Left ventricle myocardium superior (tissue), 1 donor: ENCODE data around the gene PEX10. TPM values are rescaled to one million over a fixed set of nuclear protein-coding genes. Genes with fewer than 3 reads are reported as not detected.

ENCODE experiments used
- ATAC-seq: fragments of 200-7000 bp; cut with Tn5 transposase; one replicate; pipeline ENCODE4 v1.9.1; 2020; ENCODE audit warnings: mild to moderate bottlenecking, moderate library complexity
- DNase-seq: peaks from one replicate; pipeline ENCODE4 v3.0.0-alpha.2; 2020
- intact Hi-C: fragments of 100-400 bp; cut with micrococcal nuclease; formaldehyde crosslinking; loops from one replicate; pipeline ENCODE4 v1.11.0; 2022
- total RNA-seq: library from RNA; stranded (reverse); fragmentation: NEBNext Ultra II Directional; extraction: Animal tissue kit (Norgen Biotek cat#: 25700); gene quantifications from one replicate; pipeline ENCODE4 v1.2.1, GENCODE V29; 2021
- donor health status: DM: no; HTN: yes; CAD: no; lungs with severe emphysema.

PEX10 gene
- total RNA-seq, 1 donor from 2014 or later: 13.7 TPM

DNA sequence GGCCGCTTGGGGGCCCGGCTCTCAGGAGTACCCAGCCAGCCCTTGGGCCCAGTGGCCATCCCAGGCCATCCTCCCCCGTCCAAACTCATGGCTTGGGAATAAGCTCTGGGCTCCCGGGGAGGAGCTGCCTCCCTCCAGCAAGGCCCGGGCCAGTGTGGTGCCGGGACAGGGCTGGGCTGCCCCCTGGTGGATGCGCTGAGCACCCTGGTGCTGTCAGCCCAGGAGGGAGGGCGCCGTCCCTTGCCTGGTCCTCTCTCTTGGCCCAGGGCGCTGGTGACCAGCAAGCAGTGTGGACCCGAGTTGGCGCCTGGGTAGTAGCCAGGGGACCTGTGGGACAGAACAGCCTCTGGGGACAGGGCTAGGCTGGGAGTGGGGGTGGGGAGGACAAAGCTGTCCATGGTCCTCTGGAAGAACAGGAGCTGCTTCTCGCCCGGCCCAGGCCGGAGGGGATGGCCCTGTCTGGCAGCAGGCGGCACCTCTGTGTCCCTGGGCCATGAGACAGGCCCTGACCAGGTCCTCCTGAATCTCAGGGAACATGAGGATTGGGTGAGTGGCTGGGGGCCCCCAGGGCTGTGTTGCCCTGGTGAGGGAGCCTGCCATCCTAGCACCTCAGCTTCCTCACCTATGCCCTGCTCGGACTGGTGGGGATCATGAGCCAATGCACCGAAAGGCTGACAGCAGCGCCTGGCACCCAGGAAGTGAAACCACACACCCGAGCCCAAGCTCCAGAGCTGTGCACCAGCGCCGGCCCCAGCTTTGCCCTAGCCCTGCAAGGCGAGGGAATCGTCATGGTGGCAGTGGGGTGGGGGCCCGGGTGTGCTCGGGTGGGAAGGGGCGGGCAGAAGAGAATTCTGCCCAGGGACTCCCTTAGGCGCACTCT, 30.4 kb downstream of the PEX10 start:
- ATAC-seq (peak; percentile 97), DNase-seq (peak; percentile 91)
- intact Hi-C loops: loop anchor here (5.0 kb wide), 1 partner anchor 185 kb away; no protein-coding TSS in a partner anchor

DNA sequence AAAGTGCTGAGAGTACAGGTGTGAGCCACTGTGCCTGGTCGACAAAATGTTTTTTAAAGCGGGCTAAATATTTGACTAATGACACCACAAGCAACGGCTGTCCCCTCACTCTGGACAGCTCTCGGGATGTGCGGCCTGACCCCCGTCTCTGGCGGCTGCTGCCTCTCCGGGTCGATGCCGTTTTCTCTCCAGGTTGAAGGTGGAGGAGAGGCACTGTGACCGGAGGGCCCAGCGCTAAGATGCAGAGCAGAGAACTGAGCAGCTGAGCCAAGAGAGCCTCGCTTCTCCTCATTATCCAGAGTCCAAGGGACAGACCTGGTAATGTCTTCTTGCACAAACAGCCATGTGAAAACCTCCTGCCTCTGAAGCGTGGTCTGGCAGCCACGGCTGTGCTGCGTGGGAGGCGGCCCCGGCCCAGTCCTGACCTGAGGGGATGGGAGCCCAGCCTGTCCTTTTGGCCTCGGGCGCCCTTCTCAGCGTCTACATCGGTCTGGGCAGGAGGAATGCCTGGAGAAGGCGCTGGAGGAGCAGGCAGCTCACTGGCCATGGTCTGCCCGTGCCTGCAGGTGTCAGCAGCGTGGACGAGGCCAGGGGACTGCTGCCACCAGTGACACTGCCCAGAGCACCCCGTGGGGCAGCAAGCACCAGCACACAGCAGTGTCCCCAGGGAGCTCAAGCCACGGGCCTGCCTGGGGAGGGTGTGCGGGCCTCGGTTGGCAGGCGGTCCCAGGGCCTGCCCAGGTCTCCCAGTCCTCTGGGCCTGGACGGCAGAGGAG, 31.4 kb downstream of the PEX10 start:
- intact Hi-C loops: loop anchor here (5.0 kb wide), 1 partner anchor 184 kb away; no protein-coding TSS in a partner anchor
- ATAC-seq (peak; percentile 10), DNase-seq (peak; percentile 47)

DNA sequence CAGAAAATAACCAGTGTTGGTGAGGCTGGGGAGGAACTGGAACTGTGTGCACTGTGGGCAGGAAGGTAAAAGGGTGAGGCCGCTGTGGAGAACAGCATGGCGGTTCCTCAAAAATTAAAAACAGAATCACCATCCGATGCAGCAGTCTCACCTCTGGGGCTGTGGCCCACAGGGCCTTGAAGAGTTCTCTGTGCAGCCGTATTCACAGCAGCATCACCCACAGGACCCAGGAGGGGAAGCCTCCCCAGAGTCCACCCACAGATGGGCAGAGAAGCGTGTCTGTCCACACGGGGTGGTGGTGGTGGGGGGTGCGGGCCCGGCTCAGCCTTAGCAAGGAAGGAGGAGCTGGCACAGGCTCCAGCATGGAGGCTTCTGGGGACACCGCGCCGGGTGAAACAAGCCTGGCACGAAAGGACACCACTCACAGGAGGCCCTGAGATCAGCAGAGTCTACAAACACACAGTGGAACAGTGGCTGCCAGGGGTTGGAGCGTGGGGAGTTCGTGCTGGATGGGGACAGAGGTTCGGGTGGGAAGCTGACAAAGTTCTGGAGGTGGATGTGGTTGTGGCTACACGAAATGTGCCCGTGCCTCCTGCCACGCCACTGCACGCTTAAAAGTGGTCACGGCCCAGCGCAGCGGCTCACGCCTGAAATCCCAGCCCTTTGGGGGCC, 32.5 kb downstream of the PEX10 start:
- no peak for ATAC-seq
- DNase-seq: peak; percentile 17
- intact Hi-C loops: loop anchor here (5.0 kb wide), 1 partner anchor 183 kb away; no protein-coding TSS in a partner anchor

DNA sequence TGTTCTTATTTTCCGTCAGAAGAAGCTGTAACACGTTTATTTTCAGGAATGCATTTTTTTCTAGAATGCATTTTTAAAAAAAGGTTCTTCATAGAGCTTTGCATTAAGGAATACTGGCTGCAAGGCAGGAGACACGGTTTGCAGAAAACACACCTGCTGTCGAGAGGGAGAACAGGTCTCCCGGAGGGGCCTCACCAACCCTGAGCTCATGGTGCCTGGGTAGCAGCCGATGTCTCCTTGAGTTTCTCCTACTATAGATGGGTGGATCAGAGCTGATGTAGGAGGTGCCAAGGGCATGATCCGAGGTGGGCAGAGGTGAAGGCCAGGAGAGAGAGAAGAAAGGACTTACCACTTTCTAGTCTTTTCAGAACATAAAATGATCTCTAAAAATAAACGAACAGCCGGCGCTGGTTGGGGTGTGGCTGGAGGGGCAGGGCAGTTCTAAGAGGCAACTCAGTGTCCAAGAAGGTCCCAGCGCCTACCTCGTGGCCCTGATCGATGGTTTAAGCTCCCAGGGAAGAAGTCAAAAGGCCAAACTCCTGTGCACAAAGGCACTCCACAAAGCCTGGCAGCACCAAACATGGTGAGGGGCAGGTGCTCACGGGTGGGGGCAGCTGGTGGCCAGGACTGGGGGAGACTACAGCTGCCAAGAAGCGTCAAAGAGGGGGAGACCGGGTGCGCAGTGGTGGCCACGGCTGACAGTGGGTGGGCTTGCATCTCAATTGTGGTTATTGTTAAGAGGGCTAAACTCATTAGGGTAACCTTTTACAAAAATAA, 33.2 kb downstream of the PEX10 start:
- no peak for DNase-seq
- ATAC-seq: no peak
- intact Hi-C loops: no loop called here

DNA sequence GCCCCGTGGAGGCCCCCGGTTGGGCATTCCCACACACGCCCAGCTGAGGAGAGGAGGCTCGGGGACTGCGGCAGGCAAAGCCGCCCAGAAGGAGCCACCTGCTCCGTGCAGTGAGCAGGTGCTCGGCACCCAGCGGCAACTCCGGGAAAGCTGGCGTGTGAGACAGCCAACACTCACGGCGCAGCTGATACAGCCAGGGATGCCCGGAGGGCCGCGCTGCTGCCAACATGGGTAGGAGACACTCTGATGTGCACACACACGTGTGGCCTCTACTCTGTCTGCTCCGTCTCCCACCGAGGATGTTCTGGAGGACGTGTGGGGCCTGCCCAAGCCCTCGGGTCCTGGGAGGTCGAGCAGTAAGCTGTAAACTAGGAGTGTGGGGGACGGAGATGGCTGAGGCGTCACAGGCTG, 33.9 kb downstream of the PEX10 start:
- intact Hi-C loops: no loop called here
- DNase-seq: peak; percentile 41
- no peak for ATAC-seq

DNA sequence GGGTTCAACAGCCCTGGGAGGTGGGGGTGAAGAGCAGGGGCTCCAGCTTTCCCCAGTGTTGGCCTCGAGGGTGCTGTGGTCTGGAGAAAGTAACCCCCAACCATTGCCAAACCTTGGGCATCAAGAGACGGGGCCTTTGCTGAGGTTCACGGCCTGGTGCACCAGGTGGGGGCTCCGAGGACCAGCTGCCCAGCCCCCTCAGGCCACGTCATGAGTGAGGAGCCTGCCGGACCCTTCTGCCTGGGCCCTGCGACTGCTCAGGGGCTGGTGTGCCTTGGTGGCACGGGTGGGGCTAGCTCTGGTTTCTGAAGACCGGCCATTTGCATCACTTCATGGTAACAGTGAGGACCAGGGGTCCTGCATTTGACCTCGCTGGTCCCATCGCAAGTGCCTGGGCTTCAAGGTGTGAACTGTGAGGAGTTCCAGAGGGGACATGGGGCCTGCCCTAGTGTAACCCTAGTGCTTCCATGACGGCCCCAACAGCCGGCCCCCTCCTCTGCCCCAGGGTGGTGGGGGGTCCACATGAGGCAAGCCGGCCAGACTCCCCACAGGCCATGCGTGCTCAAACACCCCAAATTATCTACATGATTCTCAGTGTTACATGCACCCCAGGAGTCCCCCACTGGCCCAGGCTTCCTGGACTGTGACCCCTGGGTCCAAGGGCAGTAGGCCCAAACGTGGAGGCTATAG, 34.5 kb downstream of the PEX10 start:
- no peak for ATAC-seq
- no peak for DNase-seq
- intact Hi-C loops: no loop called here

DNA sequence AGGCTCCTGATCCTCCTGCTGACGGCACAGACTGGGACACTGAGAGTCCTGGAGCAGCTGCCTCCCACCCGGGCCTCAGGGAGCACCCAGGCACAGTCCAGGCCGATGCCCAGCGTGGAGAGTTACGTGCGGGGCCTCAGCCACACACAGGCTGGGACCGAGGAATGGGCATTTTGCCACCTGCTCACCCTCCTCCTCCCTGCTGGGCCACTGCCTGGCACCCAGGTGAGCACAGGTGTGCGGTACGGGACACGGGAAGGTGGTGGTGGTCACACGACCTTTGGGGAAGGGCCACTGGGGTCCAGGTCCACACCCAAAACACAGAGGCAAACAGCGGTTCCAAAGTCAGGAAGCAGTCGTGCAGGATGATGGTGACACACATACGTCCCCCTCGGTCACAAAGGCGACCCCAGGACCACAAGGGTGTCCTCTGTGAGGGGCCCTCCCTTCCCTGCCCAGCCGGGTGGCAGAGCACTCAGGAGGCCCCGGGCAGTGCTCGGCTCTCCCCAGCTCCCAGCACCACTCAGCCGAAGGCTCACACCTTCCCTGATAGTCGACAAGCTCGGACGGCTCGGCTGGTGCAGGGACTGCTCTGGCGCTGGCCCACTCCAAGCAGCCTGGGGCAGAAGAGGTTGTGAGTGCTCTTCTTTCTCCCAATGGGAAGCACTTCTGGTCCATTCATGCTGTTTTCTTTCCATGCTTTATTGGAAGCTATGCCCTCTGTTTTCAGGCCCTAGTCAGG, 35.3 kb downstream of the PEX10 start:
- intact Hi-C loops: no loop called here
- ATAC-seq: no peak
- DNase-seq: peak; percentile 19

DNA sequence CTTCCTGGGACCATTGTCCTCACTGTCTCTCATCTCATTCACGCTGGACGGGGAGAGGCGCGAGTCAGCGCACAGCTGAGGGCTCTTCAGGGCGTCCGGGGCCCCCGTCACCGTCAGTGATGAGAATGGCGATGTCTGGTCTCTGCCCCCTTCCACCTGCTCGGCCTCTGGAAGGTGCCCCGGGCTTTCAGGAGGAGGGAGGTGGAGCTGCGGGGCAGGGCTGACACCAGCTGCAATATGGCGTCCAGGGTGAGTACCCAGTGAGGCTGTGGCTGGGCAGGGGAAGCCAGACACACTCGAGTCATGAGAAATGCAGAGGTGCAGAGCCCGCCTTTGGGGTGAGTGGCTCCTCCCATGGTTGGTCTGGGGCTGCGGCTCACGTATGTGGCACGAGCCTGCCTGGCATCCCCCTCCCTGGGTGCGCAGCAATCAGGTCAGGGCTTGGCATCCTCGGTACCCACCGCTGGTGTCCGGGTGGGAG, 36.1 kb downstream of the PEX10 start:
- no peak for DNase-seq
- no peak for ATAC-seq
- intact Hi-C loops: no loop called here

DNA sequence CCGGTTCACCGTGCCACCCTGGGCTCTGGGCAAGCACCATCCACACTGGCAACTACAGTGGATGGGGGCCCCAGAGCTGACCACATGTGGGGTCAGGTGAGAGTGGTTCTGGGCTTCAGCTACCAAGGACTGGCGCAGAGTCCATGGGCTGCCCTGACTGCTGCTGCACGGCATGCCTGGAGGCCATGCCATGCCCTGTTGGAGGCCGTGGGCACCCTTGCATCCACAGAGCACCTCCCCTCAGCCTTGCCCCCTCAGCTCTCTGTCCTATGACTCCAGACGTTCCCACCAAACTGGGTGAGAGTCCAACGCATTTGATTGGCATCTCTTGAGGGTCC, 36.5 kb downstream of the PEX10 start:
- no peak for DNase-seq
- no peak for ATAC-seq
- intact Hi-C loops: no loop called here

DNA sequence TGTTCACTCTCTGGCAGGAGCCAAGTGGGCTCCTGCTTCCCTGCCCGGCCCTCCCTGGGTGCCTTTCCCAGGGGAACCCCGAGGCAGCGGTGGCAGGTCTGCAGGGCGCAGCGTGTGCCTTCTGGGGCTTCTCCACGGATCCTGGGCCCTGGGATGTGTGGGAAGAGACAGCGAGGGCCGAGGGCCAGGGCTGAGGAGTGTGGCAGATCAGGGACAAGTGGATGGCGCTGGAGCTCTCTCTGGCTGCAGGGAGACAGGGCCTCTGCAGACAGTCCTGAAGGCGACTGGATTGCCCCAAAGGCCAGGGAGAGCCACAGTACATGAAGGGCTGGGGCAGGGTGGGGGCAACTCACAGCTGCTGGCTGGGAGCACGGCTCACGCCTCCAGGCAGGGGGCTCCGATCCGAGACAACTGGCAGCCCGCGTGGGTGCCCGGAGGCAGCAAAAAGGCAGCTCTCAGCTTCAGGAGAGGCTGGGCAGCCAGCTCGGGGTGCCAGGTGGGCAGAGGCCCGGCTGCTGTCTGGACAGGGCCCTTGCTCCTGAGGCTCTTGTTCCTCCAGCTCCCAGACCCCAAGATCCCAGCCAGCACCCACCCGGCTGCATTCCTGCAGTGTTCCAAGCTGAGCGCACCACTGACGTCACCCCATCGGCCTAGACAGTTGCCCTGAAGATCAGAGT, 37.0 kb downstream of the PEX10 start:
- DNase-seq: no peak
- intact Hi-C loops: no loop called here
- no peak for ATAC-seq

DNA sequence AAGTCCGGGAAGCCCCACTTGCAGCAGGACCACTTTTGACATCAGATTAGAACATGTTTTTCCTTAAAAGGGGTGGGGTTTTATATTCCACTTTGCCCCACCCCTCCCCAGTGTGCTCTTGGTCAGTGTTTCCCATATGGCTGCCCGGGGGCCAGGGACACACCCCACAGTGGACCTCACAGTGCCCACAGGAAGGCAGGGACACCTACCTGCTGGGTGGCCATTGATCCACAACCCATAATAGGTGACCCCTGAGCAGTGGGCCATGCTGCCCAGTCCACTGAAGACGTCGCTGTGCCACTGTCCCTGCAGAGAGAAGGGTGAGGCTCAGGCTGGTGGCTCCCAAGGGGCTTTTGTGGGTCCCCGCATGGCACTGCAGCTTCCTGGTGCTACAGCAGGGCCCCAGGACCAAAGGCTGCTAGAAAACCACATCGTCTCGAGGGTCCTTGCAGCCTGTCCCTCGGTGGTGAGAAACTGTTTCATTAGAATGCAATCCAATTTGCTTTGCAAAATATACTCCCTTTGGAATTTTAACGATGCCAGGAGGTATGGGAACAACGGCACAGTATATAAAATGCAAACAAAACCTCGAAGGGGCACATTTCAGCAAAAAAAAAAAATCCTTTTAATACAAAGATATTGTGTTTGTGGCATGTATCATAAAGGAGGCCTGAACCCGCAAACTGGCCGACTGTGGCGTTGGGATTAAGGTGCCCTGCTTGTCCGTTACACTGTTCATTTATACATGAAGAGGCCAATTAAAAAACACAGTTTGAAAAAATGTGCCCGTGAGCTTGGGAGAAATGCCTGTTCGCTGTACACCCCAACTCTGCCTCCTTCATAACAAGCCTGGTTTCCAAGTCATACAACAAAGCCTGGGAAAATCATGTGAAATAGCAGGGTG, 37.9 kb downstream of the PEX10 start:
- ATAC-seq (no peak), DNase-seq (no peak)
- intact Hi-C loops: no loop called here

DNA sequence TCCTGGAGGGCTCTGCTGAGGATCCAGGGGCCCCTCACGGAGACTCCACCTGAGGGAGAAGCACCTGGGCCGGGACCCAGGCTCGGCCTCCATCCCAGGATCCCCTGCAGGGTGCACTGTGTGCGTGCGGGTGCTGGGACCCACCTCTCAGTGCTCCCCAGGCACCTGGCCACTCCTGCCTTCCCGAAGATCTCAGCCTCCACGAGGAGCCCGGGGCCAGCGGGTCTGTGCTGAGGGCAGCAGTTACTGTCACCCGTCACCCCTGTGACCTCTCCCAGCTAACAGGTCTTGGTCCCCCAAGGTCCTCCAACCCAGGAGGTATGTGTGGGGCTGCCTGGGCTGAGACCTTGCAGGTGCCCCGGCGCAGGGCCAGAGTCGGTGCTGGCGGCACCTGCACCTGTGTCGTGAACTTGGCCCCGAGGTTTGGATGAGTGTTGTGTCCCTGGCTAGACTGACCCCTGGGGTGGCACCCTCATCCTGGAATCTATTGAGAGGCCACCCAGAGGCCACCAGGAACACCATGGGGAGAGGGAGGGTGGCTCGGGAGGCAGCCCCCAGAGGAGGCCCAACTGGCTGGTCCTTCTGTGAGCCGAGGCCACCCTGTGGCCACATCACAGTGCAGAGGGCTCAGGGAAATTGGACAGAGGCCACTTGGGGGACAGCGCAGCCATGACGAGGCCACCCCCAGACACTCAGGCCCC, 38.7 kb downstream of the PEX10 start:
- intact Hi-C loops: no loop called here
- ATAC-seq: no peak
- DNase-seq: no peak

DNA sequence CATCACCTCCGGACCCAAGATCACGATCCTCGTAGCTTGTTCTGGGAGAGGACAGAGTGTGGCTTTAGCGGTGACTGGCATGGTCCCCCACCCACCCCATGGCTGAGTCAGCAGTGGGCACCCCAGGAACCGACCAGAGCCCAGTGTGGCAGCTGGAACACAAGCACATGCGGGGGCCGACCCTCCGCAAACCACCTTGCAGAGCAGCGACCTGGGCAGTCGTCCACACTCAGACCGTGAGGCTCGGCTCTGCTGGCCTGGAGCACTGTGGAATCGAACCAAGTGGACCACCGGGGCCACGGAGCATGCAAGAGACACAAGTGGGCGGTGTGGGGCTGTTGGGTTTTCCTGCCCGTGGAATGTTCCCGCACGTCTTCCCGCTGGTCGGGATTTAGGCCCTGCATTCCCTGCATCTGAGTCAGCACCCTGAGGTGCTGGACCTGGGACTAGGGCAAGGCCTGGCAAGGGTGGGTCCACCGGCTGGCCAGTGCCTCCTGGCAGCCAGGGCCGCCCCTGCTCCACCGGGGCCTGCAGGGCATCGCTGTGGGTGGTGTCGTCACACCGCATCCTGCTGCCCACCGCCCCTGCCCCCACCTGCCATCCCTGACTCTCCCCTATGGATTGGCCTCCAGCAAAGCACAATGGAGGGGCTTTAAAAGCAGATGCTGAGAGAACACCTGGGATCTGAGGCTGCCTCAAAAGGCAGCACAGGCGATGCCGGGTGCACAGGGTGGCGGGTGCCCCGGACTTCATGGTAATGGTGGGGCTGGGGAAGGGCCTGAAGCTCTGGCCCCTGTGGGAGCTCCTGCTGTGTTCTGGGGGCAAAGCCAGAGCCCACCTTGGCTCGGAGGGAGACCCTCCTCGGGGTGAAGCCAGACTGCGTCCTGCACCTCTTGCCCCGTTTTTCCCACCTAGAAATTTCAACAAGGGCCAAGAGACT, 39.5 kb downstream of the PEX10 start:
- no peak for DNase-seq
- intact Hi-C loops: no loop called here

DNA sequence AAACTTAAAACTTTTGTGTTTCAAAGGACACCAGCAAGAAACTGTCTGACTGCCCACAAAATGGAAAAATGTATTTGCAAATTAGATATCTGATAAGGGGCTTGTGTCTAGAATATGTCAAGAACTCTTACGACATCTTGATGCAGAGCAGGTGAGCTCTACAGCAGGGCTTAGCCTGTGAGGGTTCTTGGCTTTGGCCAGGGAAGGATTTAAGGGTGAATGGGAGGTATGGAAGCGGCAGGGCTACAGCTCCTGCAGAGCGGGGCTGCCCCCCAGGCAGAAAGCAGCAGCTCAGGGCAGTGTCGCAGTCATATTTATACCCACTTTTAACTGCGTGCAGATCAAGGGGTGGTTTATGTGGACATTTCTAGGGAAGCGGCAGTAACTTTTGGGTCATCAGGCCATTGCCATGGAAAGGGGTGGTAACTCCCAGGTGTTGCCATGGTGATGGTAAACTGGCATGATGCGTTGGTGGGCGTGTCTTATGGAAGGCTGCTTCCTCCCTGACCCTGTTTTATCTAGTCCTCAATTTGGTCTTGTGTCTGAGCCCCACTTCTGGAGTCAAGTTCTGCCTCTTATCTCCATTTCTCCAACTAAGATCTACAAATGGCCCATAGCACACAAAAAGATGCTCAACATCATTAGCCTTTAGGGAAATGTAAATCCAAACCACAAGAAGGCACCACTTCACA, 44.2 kb downstream of the PEX10 start:
- no peak for DNase-seq
- intact Hi-C loops: no loop called here
- no peak for ATAC-seq

More for the DNA sequence above, 39.5 kb downstream of the PEX10 start:
- ATAC-seq: no peak
